IMR-90 (cell line): ENCODE results near the gene DYRK1A. TPM values are rescaled to one million over a fixed set of nuclear protein-coding genes. Genes with fewer than 3 reads are reported as not detected.

Experiments used
- ATAC-seq: fragments of 200-7000 bp; cut with Tn5 transposase; 2 replicates; pipeline ENCODE4 v1.9.1; 2020; ENCODE audit warnings: low read depth, mild to moderate bottlenecking, moderate library complexity
- BruUV-seq: library from RNA; stranded (reverse); fragments of 400-500 nt; replicated peaks from 2 replicates; lab custom pipeline; 2021; lab: Mats Ljungman, UMichigan
- CTCF ChIA-PET: fragments of 300-600 bp; formaldehyde crosslinking; extraction: SDS; loops from one replicate; lab custom pipeline; 2021; ENCODE audit warnings: antibody characterized with exemption; lab: Yijun Ruan, JAX
- POLR2A ChIA-PET: fragments of 300-600 bp; sonication (Branson Sonifier 250); formaldehyde crosslinking; loops from one replicate; lab custom pipeline; 2022; ENCODE audit warnings: antibody characterized with exemption; ENCODE audit not compliant: unreplicated experiment; lab: Charles Lee
- DNase-seq: peaks from one replicate; pipeline ENCODE4 v3.0.0; 2013
- H2AFZ ChIP-seq: replicated peaks from 2 replicates; pipeline ENCODE3; 2013; ENCODE audit warnings: low read length, mild to moderate bottlenecking; ENCODE audit not compliant: poor library complexity
- H2AK5ac ChIP-seq: 2 replicates; pipeline ENCODE4 v1.6.1; 2013; ENCODE audit warnings: low read depth, low read length, inconsistent platforms
- H2AK9ac ChIP-seq: replicated peaks from 2 replicates; pipeline ENCODE3; 2013; ENCODE audit warnings: mild to moderate bottlenecking, low read depth, low read length, moderate library complexity; ENCODE audit not compliant: poor library complexity
- H2BK120ac ChIP-seq: 2 replicates; pipeline ENCODE4 v1.6.1; 2013; ENCODE audit warnings: low read depth, low read length, inconsistent platforms
- H2BK15ac ChIP-seq: 3 replicates; pipeline ENCODE4 v1.6.1; 2013; ENCODE audit warnings: low read depth, low read length, inconsistent platforms
- H2BK20ac ChIP-seq: 2 replicates; pipeline ENCODE4 v1.6.1; 2013; ENCODE audit warnings: low read depth, mild to moderate bottlenecking, inconsistent platforms, low read length, moderate library complexity
- H2BK5ac ChIP-seq: 2 replicates; pipeline ENCODE4 v1.6.1; 2013; ENCODE audit warnings: mild to moderate bottlenecking, low read depth, low read length, inconsistent platforms; ENCODE audit not compliant: poor library complexity, severe bottlenecking
- H3K14ac ChIP-seq: replicated peaks from 2 replicates; pipeline ENCODE4 v1.6.1; 2013; ENCODE audit warnings: low read depth, low read length, inconsistent platforms
- H3K18ac ChIP-seq: 2 replicates; pipeline ENCODE4 v1.6.1; 2013; ENCODE audit warnings: low read depth, low read length, control low read depth
- H3K23ac ChIP-seq: 2 replicates; pipeline ENCODE4 v1.6.1; 2013; ENCODE audit warnings: low read depth, low read length, inconsistent platforms
- H3K27ac ChIP-seq: 2 replicates; pipeline ENCODE4 v1.5.1; 2013; ENCODE audit warnings: mild to moderate bottlenecking, control low read depth, low read length; ENCODE audit not compliant: insufficient read depth
- H3K27me3 ChIP-seq: 2 replicates; pipeline ENCODE4 v1.6.1; 2013; ENCODE audit warnings: low read length; ENCODE audit not compliant: control insufficient read depth, insufficient read depth
- H3K36me3 ChIP-seq: 2 replicates; pipeline ENCODE4 v1.6.1; 2013; ENCODE audit warnings: low read length, mixed read lengths; ENCODE audit not compliant: control insufficient read depth, insufficient read depth
- H3K4ac ChIP-seq: 2 replicates; pipeline ENCODE4 v1.6.1; 2013; ENCODE audit warnings: low read depth, low read length, inconsistent platforms
- H3K4me1 ChIP-seq: 2 replicates; pipeline ENCODE4 v1.6.1; 2013; ENCODE audit warnings: low read length, mixed read lengths; ENCODE audit not compliant: control insufficient read depth, insufficient read depth
- H3K4me2 ChIP-seq: 2 replicates; pipeline ENCODE4 v1.6.1; 2013; ENCODE audit warnings: low read depth, mild to moderate bottlenecking, control low read depth, low read length, moderate library complexity
- H3K4me3 ChIP-seq: 2 replicates; pipeline ENCODE4 v1.5.1; 2013; ENCODE audit warnings: low read depth, mild to moderate bottlenecking, control low read depth, low read length, moderate library complexity; ENCODE audit not compliant: insufficient read depth
- H3K56ac ChIP-seq: 2 replicates; pipeline ENCODE4 v1.6.1; 2013; ENCODE audit warnings: low read length, inconsistent platforms; ENCODE audit not compliant: insufficient read depth; ENCODE audit errors: extremely low read depth
- H3K79me1 ChIP-seq, 2 experiments: 2 replicates each; pipeline ENCODE4 v1.6.1; 2013; ENCODE audit warnings: low read length in 2 of 2, inconsistent platforms in 1 of 2, low read depth in 1 of 2
- H3K9ac ChIP-seq: 2 replicates; pipeline ENCODE4 v1.6.1; 2013; ENCODE audit warnings: low read depth, low read length, control low read depth
- H3K9me1 ChIP-seq: 2 replicates; pipeline ENCODE4 v1.6.1; 2013; ENCODE audit warnings: low read length, inconsistent platforms; ENCODE audit not compliant: insufficient read depth
- H3K9me3 ChIP-seq: 2 replicates; pipeline ENCODE4 v1.6.1; 2013; ENCODE audit warnings: low read length; ENCODE audit not compliant: control insufficient read depth, insufficient read depth
- H4K20me1 ChIP-seq: 2 replicates; pipeline ENCODE4 v1.6.1; 2013; ENCODE audit warnings: low read length, inconsistent platforms; ENCODE audit not compliant: insufficient read depth
- H4K5ac ChIP-seq: 2 replicates; pipeline ENCODE4 v1.6.1; 2013; ENCODE audit warnings: mild to moderate bottlenecking, low read depth, low read length, control low read depth
- H4K8ac ChIP-seq, 2 experiments: 2 replicates each; pipeline ENCODE4 v1.6.1; 2013; ENCODE audit warnings: low read depth in 2 of 2, low read length in 2 of 2, control low read depth in 1 of 2, inconsistent platforms in 1 of 2
- H4K91ac ChIP-seq: 2 replicates; pipeline ENCODE4 v1.6.1; 2013; ENCODE audit warnings: low read depth, low read length, inconsistent platforms; ENCODE audit not compliant: insufficient read depth
- FOS ChIP-seq: fragments of 150-350 bp; IDR thresholded peaks from 2 replicates; pipeline ENCODE4 v1.6.1; 2016; ENCODE audit warnings: low read depth, low read length
- RFX5 ChIP-seq: IDR thresholded peaks from 2 replicates; pipeline ENCODE4 v1.8.0; 2012; ENCODE audit warnings: low read depth, mild to moderate bottlenecking, low read length, moderate library complexity
- WGBS, 2 experiments: methylation state at CpG; one replicate each; pipeline versions ENCODE4 v1.1.5 to v1.1.7; 2013; ENCODE audit warnings: missing lambda C conversion rate in 2 of 2; ENCODE audit not compliant: insufficient read length in 1 of 2; ENCODE audit errors: extremely low coverage in 2 of 2; 5-methylcytosine and 5-hydroxymethylcytosine counted together
- dilution Hi-C: fragments of 300-500 bp; cut with HindIII; formaldehyde crosslinking; loops from one replicate; pipeline ENCODE4 v1.14.3; 2018; ENCODE audit warnings: low sequenced_read_pairs; ENCODE audit not compliant: unreplicated experiment
- in situ Hi-C: fragments of 300-500 bp; cut with MboI; formaldehyde crosslinking; loops from 3 replicates; pipeline ENCODE4 v1.14.3; 2019; ENCODE audit warnings: low sequenced_read_pairs, inconsistent platforms, mixed read lengths
- intact Hi-C: fragments of 100-400 bp; cut with micrococcal nuclease; formaldehyde crosslinking; loops from 2 replicates; pipeline ENCODE4 v1.10.0; 2022
- polyA plus RNA-seq, 3 experiments: library from polyadenylated mRNA; depleted of rRNA; stranded (reverse); fragments of >200 nt; gene quantifications; 2 replicates each; pipeline ENCODE4 v1.2.3, GENCODE V29; 2012; ENCODE audit warnings: low replicate concordance in 1 of 3
- total RNA-seq: library from RNA; depleted of rRNA; stranded (reverse); fragments of >200 nt; gene quantifications from 2 replicates; pipeline ENCODE4 v1.2.3, GENCODE V29; 2012

Gene DYRK1A
- total and polyA plus RNA-seq, 2 of the 4 experiments (the other 2 are of a cell fraction), result 18.6 to 50.5 TPM

DNA sequence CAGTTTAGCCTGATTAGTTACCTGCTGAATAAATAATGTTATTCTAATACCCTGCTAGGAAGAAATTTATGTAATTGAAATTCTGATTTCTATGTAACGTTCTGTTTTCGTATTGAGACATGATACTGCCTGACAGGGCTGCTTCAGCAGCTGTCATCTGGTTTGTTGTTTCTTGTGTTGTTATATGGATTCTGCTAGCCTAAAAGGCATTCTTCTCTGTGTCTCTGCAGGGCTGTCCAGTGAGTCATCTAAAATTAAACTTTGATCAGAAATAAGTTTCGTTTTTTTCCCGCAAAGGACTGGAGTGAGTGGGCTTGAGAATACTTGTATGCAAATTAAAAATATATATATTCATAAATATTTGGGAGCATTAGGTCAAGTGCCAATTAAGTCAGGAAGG, 93.0 kb downstream of the DYRK1A start:
- H3K9me1 ChIP-seq, result peaks cover 37% of the 10 kb centered on the region
- CTCF ChIA-PET, result no interaction called here
- H4K8ac ChIP-seq, result no peak overlapping the region
- peaks cover 25% of the 10 kb centered on the region for H3K4me1 ChIP-seq
- no peak overlapping the region for H3K56ac ChIP-seq
- no peak overlapping the region for H2AK9ac ChIP-seq
- no peak overlapping the region for H4K91ac ChIP-seq
- intact Hi-C loops (loop anchor here (10.0 kb wide), 1 partner anchor 805 kb away; no protein-coding TSS in a partner anchor), dilution Hi-C loops (no loop called here), in situ Hi-C loops (loop anchor here (25.0 kb wide), 1 partner anchor 197 kb away; the partner anchor contains the start of gene VPS26C)
- H3K9ac ChIP-seq, result no peak overlapping the region
- BruUV-seq, result no TSS peak
- ATAC-seq (peak; percentile 67), DNase-seq (peak; percentile 69)
- H2AK5ac ChIP-seq, result no peak overlapping the region
- H4K5ac ChIP-seq, result no peak overlapping the region
- no peaks in the 10 kb centered on the region for H3K27me3 ChIP-seq
- POLR2A ChIA-PET, result no interaction called here
- H3K4me2 ChIP-seq, result peak overlapping the region; percentile 40; the same call in 1 of the 2 replicates
- H3K79me1 ChIP-seq, result peaks cover 35 to 74% of the 10 kb centered on the region in 2 experiments
- no peak overlapping the region for H2BK5ac ChIP-seq
- no peak overlapping the region for H2AFZ ChIP-seq
- no peak overlapping the region for H2BK15ac ChIP-seq
- no peaks in the 10 kb centered on the region for H3K9me3 ChIP-seq
- peaks cover 85% of the 10 kb centered on the region for H4K20me1 ChIP-seq
- no peak overlapping the region for H3K18ac ChIP-seq
- H3K14ac ChIP-seq, result no peak overlapping the region
- no peak overlapping the region for H3K23ac ChIP-seq
- no peak overlapping the region for H2BK20ac ChIP-seq
- no peak overlapping the region for H3K27ac ChIP-seq
- TF ChIP-seq RFX5, result no peak
- TF ChIP-seq FOS, result 0 out of 2 replicates have a peak, but pooled peaks have one; percentile 6
- no peak overlapping the region for H3K4ac ChIP-seq
- H3K4me3 ChIP-seq, result no peak overlapping the region
- no CpG with 5 or more reads among the region's 4 CpGs for WGBS, 2 experiments
- H2BK120ac ChIP-seq, result no peak overlapping the region
- H3K36me3 ChIP-seq, result no peaks in the 10 kb centered on the region
